ENCODE data around the gene PARP4. TPM values are rescaled to one million over a fixed set of nuclear protein-coding genes. Genes with fewer than 3 reads are reported as not detected.
"Not testable (repeated sequence)": the region's sequence is repeated elsewhere in the genome, so short reads cannot be mapped to it uniquely, and the experiment has no call there.

The PARP4 gene
- total RNA-seq, 1 donor from 2014 or later, result 56.4 TPM

- no peak for TF ChIP-seq CTCF (conservative IDR thresholded peaks at IDR 0.05; ENCODE audit: low read depth, low read length)
- no peak overlapping the region for H3K4me3 ChIP-seq (ENCODE audit: low read depth, low read length)
- no peak for DNase-seq (ENCODE audit: low read depth)
These were observed 22.9 kb downstream of the PARP4 start for GRCh38 chr13:24489721-24490120.

- not testable (repeated sequence) for DNase-seq (ENCODE audit: low read depth); H3K4me3 ChIP-seq (ENCODE audit: low read depth, low read length)
These were observed 24.5 kb downstream of the PARP4 start for GRCh38 chr13:24488092-24488491.

- H3K4me3 ChIP-seq (ENCODE audit: low read depth, low read length); DNase-seq (ENCODE audit: low read depth): not testable (repeated sequence)
These were observed 26.4 kb downstream of the PARP4 start for GRCh38 chr13:24486017-24486657.

GRCh38 chr13:24473686-24474085, 38.9 kb downstream of the PARP4 start:
- DNase-seq (ENCODE audit: low read depth), result no peak
- H3K4me3 ChIP-seq (ENCODE audit: low read depth, low read length), result no peak overlapping the region
- no peak for TF ChIP-seq CTCF (conservative IDR thresholded peaks at IDR 0.05; ENCODE audit: low read depth, low read length)

GRCh38 chr13:24472129-24472528, 40.4 kb downstream of the PARP4 start:
- not testable (repeated sequence) for H3K4me3 ChIP-seq (ENCODE audit: low read depth, low read length); DNase-seq (ENCODE audit: low read depth)

- no peak overlapping the region for H3K4me3 ChIP-seq (ENCODE audit: low read depth, low read length)
- no peak for TF ChIP-seq CTCF (conservative IDR thresholded peaks at IDR 0.05; ENCODE audit: low read depth, low read length)
- no peak for DNase-seq (ENCODE audit: low read depth)
These were observed 49.5 kb downstream of the PARP4 start for GRCh38 chr13:24463078-24463477.

GRCh38 chr13:24460256-24460655, 52.3 kb downstream of the PARP4 start:
- no peak for DNase-seq (ENCODE audit: low read depth)
- TF ChIP-seq CTCF (conservative IDR thresholded peaks at IDR 0.05; ENCODE audit: low read depth, low read length), result no peak
- no peak overlapping the region for H3K4me3 ChIP-seq (ENCODE audit: low read depth, low read length)

DNA sequence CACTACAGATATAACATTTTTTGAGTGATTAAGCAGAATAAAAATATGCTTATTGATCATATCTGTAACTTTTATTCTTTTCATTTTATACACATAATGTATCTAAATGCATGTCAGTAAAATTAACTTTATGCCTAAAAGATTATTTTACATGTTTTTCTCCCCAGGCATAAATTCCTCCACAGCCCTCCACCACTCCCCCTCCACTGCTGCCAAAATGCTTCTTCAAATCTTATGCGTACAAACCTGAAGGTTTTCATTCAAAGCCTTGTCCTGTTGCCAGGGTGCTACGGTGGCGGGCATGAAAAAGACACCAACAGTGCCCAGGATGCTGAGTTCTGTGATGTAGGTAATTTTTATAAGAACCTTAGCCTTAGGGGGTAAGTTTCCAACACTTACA, 52.9 kb downstream of the PARP4 start:
- TF ChIP-seq CTCF (conservative IDR thresholded peaks at IDR 0.05; ENCODE audit: low read depth, low read length), result no peak
- no peak for DNase-seq (ENCODE audit: low read depth)
- no peak overlapping the region for H3K4me3 ChIP-seq (ENCODE audit: low read depth, low read length)

DNA sequence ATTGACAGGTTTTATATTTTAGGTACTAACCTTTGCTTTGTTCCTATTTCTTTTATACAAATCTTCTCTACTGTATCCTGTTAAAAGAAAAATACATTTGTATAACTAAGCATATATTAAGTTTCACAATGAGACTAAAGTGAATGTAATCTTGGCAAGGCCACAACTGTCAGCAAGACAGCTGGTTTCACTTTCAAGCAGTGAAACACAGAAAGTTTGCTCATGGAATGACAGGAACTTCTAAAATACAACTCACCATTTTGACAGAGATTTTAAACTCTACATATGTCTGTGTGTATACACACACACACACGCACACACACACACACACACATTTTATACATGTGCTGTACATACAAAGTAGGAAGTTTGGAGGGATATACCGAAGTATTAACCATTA, 53.3 kb downstream of the PARP4 start:
- DNase-seq (ENCODE audit: low read depth), result no peak
- no peak overlapping the region for H3K4me3 ChIP-seq (ENCODE audit: low read depth, low read length)
- no peak for TF ChIP-seq CTCF (conservative IDR thresholded peaks at IDR 0.05; ENCODE audit: low read depth, low read length)

All from epithelial cell of proximal tubule (primary cell).